Vagina (tissue), 2 donors: ENCODE results near the gene TRANK1.

Source experiments
- CTCF ChIP-seq, 3 experiments: fragments of 450-650 bp in 2 of 3; fragments of 200-600 bp in 1 of 3; sonication (generic) in 1 of 3; IDR thresholded peaks; one replicate each; pipeline ENCODE4 v1.5.1; 2017 to 2019; ENCODE audit warnings: antibody characterized with exemption in 3 of 3, mild to moderate bottlenecking in 2 of 3, moderate library complexity in 2 of 3
- POLR2A ChIP-seq, 2 donors: fragments of 450-650 bp; IDR thresholded peaks; one replicate each; pipeline ENCODE4 v1.6.1; 2017; ENCODE audit warnings: antibody characterized with exemption in 2 of 2, mild to moderate bottlenecking in 2 of 2, moderate library complexity in 2 of 2
- POLR2AphosphoS5 ChIP-seq, 2 donors: sonication (generic); formaldehyde crosslinking; IDR thresholded peaks; one replicate each; pipeline ENCODE4 v1.9.0; 2017; ENCODE audit warnings: antibody characterized with exemption in 2 of 2, mild to moderate bottlenecking in 2 of 2, low read depth in 1 of 2; ENCODE audit not compliant: insufficient read depth in 1 of 2

GRCh38 chr3:36859494-36859893 is 85.4 kb downstream of the TRANK1 start:
- no peak for TF ChIP-seq CTCF (IDR thresholded peaks at IDR 0.05)
- TF ChIP-seq POLR2A (IDR thresholded peaks at IDR 0.05): no peak
- TF ChIP-seq POLR2AphosphoS5 (IDR thresholded peaks at IDR 0.05; ENCODE audit: insufficient read depth in 1 of 2, low read depth in 1 of 2): no peak
